GM10847 (cell line): ENCODE measurements around the gene NKX2-3.

ENCODE experiments used
- POLR2A ChIP-seq: IDR thresholded peaks from 2 replicates; pipeline ENCODE4 v1.6.1; 2011; ENCODE audit not compliant: insufficient read length; ENCODE audit errors: extremely low read depth

NKX2-3 gene

GRCh38 chr10:99582255-99582770 lies 49.6 kb downstream of the NKX2-3 start:
- no peak for TF ChIP-seq POLR2A

- TF ChIP-seq POLR2A: no peak
Observed at GRCh38 chr10:99583687-99584086, 50.9 kb downstream of the NKX2-3 start.
